GM18858 (cell line): Measurements from ENCODE around the gene DEPDC4.
"Not testable (repeated sequence)": the region's sequence is repeated elsewhere in the genome, so short reads cannot be mapped to it uniquely, and the experiment has no call there.

Source experiments
- ATAC-seq: cut with Tn5 transposase; IDR thresholded peaks from one replicate; pipeline ENCODE4 v1.9.1; 2021; ENCODE audit not compliant: unreplicated experiment

DEPDC4 gene

GRCh38 chr12:100265107-100265506 lies 1.8 kb downstream of the DEPDC4 start:
- not testable (repeated sequence) for ATAC-seq

GRCh38 chr12:100263131-100263530 lies 3.7 kb downstream of the DEPDC4 start:
- no peak for ATAC-seq

- no peak for ATAC-seq
Observed at GRCh38 chr12:100258127-100258526, 8.8 kb downstream of the DEPDC4 start.

GRCh38 chr12:100254876-100255275 lies 12.0 kb downstream of the DEPDC4 start:
- no peak for ATAC-seq

- ATAC-seq: no peak
Observed at GRCh38 chr12:100253437-100253836, 13.4 kb downstream of the DEPDC4 start.

GRCh38 chr12:100251917-100252316 lies 15.0 kb downstream of the DEPDC4 start:
- ATAC-seq: no peak

- ATAC-seq: no peak
Observed at GRCh38 chr12:100249941-100250340, 16.9 kb downstream of the DEPDC4 start.

GRCh38 chr12:100248886-100249285 lies 18.0 kb downstream of the DEPDC4 start:
- no peak for ATAC-seq

GRCh38 chr12:100247765-100248164 lies 19.1 kb downstream of the DEPDC4 start:
- no peak for ATAC-seq

- no peak for ATAC-seq
Observed at GRCh38 chr12:100243137-100243536, 23.7 kb downstream of the DEPDC4 start.

GRCh38 chr12:100239589-100239988 lies 27.3 kb downstream of the DEPDC4 start:
- no peak for ATAC-seq

- ATAC-seq: no peak
Observed at GRCh38 chr12:100238801-100239200, 28.1 kb downstream of the DEPDC4 start.

GRCh38 chr12:100234591-100235304 lies 32.1 kb downstream of the DEPDC4 start:
- peak; percentile 60 for ATAC-seq

- ATAC-seq: no peak
Observed at GRCh38 chr12:100234166-100234565, 32.7 kb downstream of the DEPDC4 start.

- ATAC-seq: not testable (repeated sequence)
Observed at GRCh38 chr12:100231873-100232272, 35.0 kb downstream of the DEPDC4 start.

- no peak for ATAC-seq
Observed at GRCh38 chr12:100229876-100230275, 37.0 kb downstream of the DEPDC4 start.

- ATAC-seq: no peak
Observed at GRCh38 chr12:100229036-100229635, 37.7 kb downstream of the DEPDC4 start.

GRCh38 chr12:100225491-100225890 lies 41.4 kb downstream of the DEPDC4 start:
- no peak for ATAC-seq

- ATAC-seq: not testable (repeated sequence)
Observed at GRCh38 chr12:100222173-100222572, 44.7 kb downstream of the DEPDC4 start.

- no peak for ATAC-seq
Observed at GRCh38 chr12:100221523-100221922, 45.4 kb downstream of the DEPDC4 start.

GRCh38 chr12:100219328-100220109 lies 47.4 kb downstream of the DEPDC4 start:
- ATAC-seq: no peak

- no peak for ATAC-seq
Observed at GRCh38 chr12:100216337-100216736, 50.5 kb downstream of the DEPDC4 start.
